Hepatocyte (in vitro differentiated cells): ENCODE data around the gene SSTR3. TPM values are rescaled to one million over a fixed set of nuclear protein-coding genes. Genes with fewer than 3 reads are reported as not detected.
A peak's percentile ranks its signal among the peaks of the same experiment; 100 is the strongest.

ENCODE experiments used
- DNase-seq: peaks from one replicate; pipeline ENCODE4 v3.0.0-alpha.2; 2016; ENCODE audit warnings: low spot score
- H2AFZ ChIP-seq: fragments of 200-600 bp; sonication (generic); 2 replicates; pipeline ENCODE4 v1.6.0; 2016; ENCODE audit warnings: antibody characterized with exemption, mild to moderate bottlenecking
- H3K27ac ChIP-seq: fragments of 200-600 bp; sonication (generic); 2 replicates; pipeline ENCODE4 v1.5.1; 2016; ENCODE audit warnings: mild to moderate bottlenecking
- H3K27me3 ChIP-seq: fragments of 200-600 bp; sonication (generic); 2 replicates; pipeline ENCODE4 v1.6.1; 2016
- H3K36me3 ChIP-seq: fragments of 200-600 bp; sonication (generic); replicated peaks from 2 replicates; pipeline ENCODE4 v1.5.1; 2016; ENCODE audit warnings: low read depth; ENCODE audit not compliant: insufficient read depth
- H3K4me1 ChIP-seq: fragments of 200-600 bp; sonication (generic); 2 replicates; pipeline ENCODE4 v1.5.1; 2016; ENCODE audit warnings: mild to moderate bottlenecking, moderate library complexity; ENCODE audit not compliant: insufficient read depth
- H3K4me2 ChIP-seq: fragments of 200-600 bp; sonication (generic); 2 replicates; pipeline ENCODE4 v1.6.0; 2016
- H3K4me3 ChIP-seq: fragments of 200-600 bp; sonication (generic); 2 replicates; pipeline ENCODE4 v1.5.1; 2016; ENCODE audit warnings: mild to moderate bottlenecking
- H3K79me2 ChIP-seq: fragments of 200-600 bp; sonication (generic); 2 replicates; pipeline ENCODE4 v1.6.0; 2017; ENCODE audit warnings: mild to moderate bottlenecking
- H3K9me2 ChIP-seq: fragments of 200-600 bp; sonication (generic); replicated peaks from 2 replicates; pipeline ENCODE4 v1.6.0; 2017; ENCODE audit warnings: mild to moderate bottlenecking; ENCODE audit not compliant: insufficient read depth
- H3K9me3 ChIP-seq: fragments of 200-600 bp; sonication (generic); 2 replicates; pipeline ENCODE4 v1.5.1; 2016; ENCODE audit warnings: low read depth, mild to moderate bottlenecking
- H4K20me1 ChIP-seq: fragments of 200-600 bp; sonication (generic); 2 replicates; pipeline ENCODE4 v1.6.0; 2016; ENCODE audit warnings: mild to moderate bottlenecking; ENCODE audit not compliant: insufficient read depth, poor library complexity, severe bottlenecking
- CTCF ChIP-seq: fragments of 200-600 bp; sonication (generic); IDR thresholded peaks from 2 replicates; pipeline ENCODE4 v1.5.1; 2016; ENCODE audit warnings: antibody characterized with exemption, mild to moderate bottlenecking; ENCODE audit not compliant: poor library complexity
- EZH2 ChIP-seq: fragments of 200-600 bp; sonication (generic); IDR thresholded peaks from 2 replicates; pipeline ENCODE4 v1.6.1; 2016; ENCODE audit warnings: antibody characterized with exemption, mild to moderate bottlenecking, borderline replicate concordance
- EZH2phosphoT487 ChIP-seq: fragments of 200-600 bp; sonication (generic); IDR thresholded peaks from one replicate; pipeline ENCODE4 v1.6.1; 2018; ENCODE audit warnings: antibody characterized with exemption, mild to moderate bottlenecking, low read depth, moderate library complexity; ENCODE audit not compliant: unreplicated experiment, severe bottlenecking
- WGBS: methylation state at CpG from one replicate; pipeline ENCODE4 v1.1.6; 2016; ENCODE audit warnings: low lambda C conversion rate; ENCODE audit errors: missing lambda C conversion rate; 5-methylcytosine and 5-hydroxymethylcytosine counted together
- polyA plus RNA-seq: library from polyadenylated mRNA; unstranded; fragments of >200 nt; fragmentation: Nextera tagmentation; extraction: Ambion mirVana; gene quantifications from 2 replicates; pipeline ENCODE4 v1.2.1, GENCODE V29; 2016
- total RNA-seq: library from RNA; depleted of rRNA; stranded (reverse); fragments of >200 nt; gene quantifications from 2 replicates; pipeline ENCODE4 v1.2.3, GENCODE V29; 2014

Gene SSTR3
- total and polyA plus RNA-seq, 2 experiments from 2014 or later: 0.47 to 2.8 TPM

- Histone ChIP-seq H3K9me3 (no peaks in the 10 kb centered on the region), H3K36me3 (no peaks in the 10 kb centered on the region), H3K27me3 (no peaks in the 10 kb centered on the region), H3K4me1 (peaks cover 43% of the 10 kb centered on the region), H4K20me1 (no peaks in the 10 kb centered on the region), H3K79me2 (peaks cover 7% of the 10 kb centered on the region), H3K4me3 (no peak overlapping the region), H3K9me2 (no peaks in the 10 kb centered on the region), H2AFZ (no peak overlapping the region), H3K4me2 (no peak overlapping the region), H3K27ac (peak overlapping the region; percentile 97)
- TF ChIP-seq EZH2phosphoT487 (no peak), CTCF (no peak), EZH2 (no peak)
- 40% methylated on average over 4 of the region's 4 CpGs for WGBS
- no peak for DNase-seq
Observed at GRCh38 chr22:37190262-37190780, 22.0 kb downstream of the SSTR3 start.

GRCh38 chr22:37188901-37189466 lies 23.3 kb downstream of the SSTR3 start:
- WGBS: 51% methylated on average over 2 of the region's 2 CpGs
- H3K9me2 ChIP-seq: no peaks in the 10 kb centered on the region
- no peak overlapping the region for H2AFZ ChIP-seq
- peak overlapping the region; percentile 97 for H3K27ac ChIP-seq
- no peak overlapping the region for H3K4me3 ChIP-seq
- TF ChIP-seq CTCF (no peak), EZH2phosphoT487 (no peak), EZH2 (no peak)
- no peak for DNase-seq
- H3K4me2 ChIP-seq: peak overlapping the region; percentile 78
- H3K9me3 ChIP-seq: no peaks in the 10 kb centered on the region
- no peaks in the 10 kb centered on the region for H4K20me1 ChIP-seq
- H3K4me1 ChIP-seq: peaks cover 43% of the 10 kb centered on the region
- no peaks in the 10 kb centered on the region for H3K27me3 ChIP-seq
- peaks cover 7% of the 10 kb centered on the region for H3K79me2 ChIP-seq
- H3K36me3 ChIP-seq: no peaks in the 10 kb centered on the region

- Histone ChIP-seq H3K27me3 (no peaks in the 10 kb centered on the region), H3K4me1 (peaks cover 43% of the 10 kb centered on the region), H3K4me3 (peak within 1 kb of the TSS; percentile 16), H3K27ac (peak within 1 kb of the TSS; percentile 97), H3K9me2 (no peaks in the 10 kb centered on the region), H2AFZ (peak within 1 kb of the TSS; percentile 42), H3K36me3 (no peaks in the 10 kb centered on the region), H3K79me2 (peaks cover 7% of the 10 kb centered on the region), H4K20me1 (no peaks in the 10 kb centered on the region), H3K9me3 (no peaks in the 10 kb centered on the region), H3K4me2 (peak within 1 kb of the TSS; percentile 78)
- 10% methylated on average over 14 of the region's 17 CpGs for WGBS
- DNase-seq: peak; percentile 77
- no peak for TF ChIP-seq CTCF
- no peak for TF ChIP-seq EZH2
- TF ChIP-seq EZH2phosphoT487: no peak
Observed at GRCh38 chr22:37187891-37188761, 24.2 kb downstream of the SSTR3 start, which contains the start of gene C1QTNF6. Gene C1QTNF6 (minus strand): TSS chr22:37188247. CDS start chr22:37188213, 34 bp downstream.
